NCI-H526 (cell line): ENCODE data around the gene RPS25.
"Not testable (repeated sequence)": the region's sequence is repeated elsewhere in the genome, so short reads cannot be mapped to it uniquely, and the experiment has no call there.

Experiments
- DNase-seq, 2 experiments: peaks; one replicate each; lab custom pipeline; 2025; lab: John Stamatoyannopoulos, UW

RPS25 gene

GRCh38 chr11:119015054-119015611 lies 3.0 kb downstream of the RPS25 start:
- DNase-seq = peak in 1 of 2 experiments; percentile 36

- DNase-seq = no peak
Measured at GRCh38 chr11:119014209-119014924, 3.8 kb downstream of the RPS25 start.

- DNase-seq = no peak
Measured at GRCh38 chr11:119012629-119013170, 5.4 kb downstream of the RPS25 start.

- no peak for DNase-seq
Measured at GRCh38 chr11:119011476-119012053, 6.6 kb downstream of the RPS25 start.

GRCh38 chr11:119006656-119007055 lies 11.5 kb downstream of the RPS25 start:
- DNase-seq = no peak

- DNase-seq = no peak
Measured at GRCh38 chr11:119000906-119001305, 17.2 kb downstream of the RPS25 start.

GRCh38 chr11:118998822-118999221 lies 19.3 kb downstream of the RPS25 start:
- DNase-seq = no peak

GRCh38 chr11:118998388-118998717 lies 19.8 kb downstream of the RPS25 start:
- DNase-seq = peak in 1 of 2 experiments; percentile 83

GRCh38 chr11:118997627-118998387 lies 20.3 kb downstream of the RPS25 start, which contains the start of gene CENATAC:
Gene CENATAC (plus strand): TSS chr11:118998138. CDS start chr11:118998198, 60 bp downstream.
- peak; percentile 93 to 99 for DNase-seq

- DNase-seq = peak; percentile 41 to 71
Measured at GRCh38 chr11:118996926-118997626, 21.1 kb downstream of the RPS25 start.

GRCh38 chr11:118991486-118992038 lies 26.6 kb downstream of the RPS25 start:
- DNase-seq = not testable (repeated sequence)

GRCh38 chr11:118988280-118988679 lies 29.9 kb downstream of the RPS25 start:
- DNase-seq = peak; percentile 72 to 85

- DNase-seq = no peak
Measured at GRCh38 chr11:118984825-118985224, 33.3 kb downstream of the RPS25 start.

GRCh38 chr11:118984337-118984736 lies 33.8 kb downstream of the RPS25 start:
- DNase-seq = not testable (repeated sequence)

GRCh38 chr11:118980191-118980881 lies 37.8 kb downstream of the RPS25 start:
- no peak for DNase-seq

- DNase-seq = no peak
Measured at GRCh38 chr11:118979434-118979833, 38.7 kb downstream of the RPS25 start.

GRCh38 chr11:118975771-118976709 lies 42.1 kb downstream of the RPS25 start:
- DNase-seq = no peak

GRCh38 chr11:118973985-118974384 lies 44.2 kb downstream of the RPS25 start:
- DNase-seq = no peak

GRCh38 chr11:118971646-118972045 lies 46.5 kb downstream of the RPS25 start, which contains the start of gene FOXR1:
Gene FOXR1 (plus strand): TSS chr11:118971761. CDS start chr11:118971932, 171 bp downstream.
- no peak for DNase-seq
